A549 (cell line): ENCODE measurements around the gene SLC17A9. TPM values are rescaled to one million over a fixed set of nuclear protein-coding genes. Genes with fewer than 3 reads are reported as not detected.

Experiments
- ATAC-seq, 2 experiments: fragments of 200-7000 bp in 1 of 2; fragments of >200 bp in 1 of 2; cut with Nextera tagmentation in 1 of 2; cut with Tn5 transposase in 1 of 2; 3 replicates each; pipeline versions ENCODE4 v1.8.0 to v1.9.1; 2018 to 2020; ENCODE audit warnings: mild to moderate bottlenecking in 1 of 2, moderate library complexity in 1 of 2
- CTCF ChIA-PET: fragments of 300-600 bp; sonication (Branson Sonifier 250); formaldehyde crosslinking; extraction: SDS; loops from one replicate; lab custom pipeline; 2021; ENCODE audit warnings: antibody characterized with exemption, inconsistent platforms; lab: Yijun Ruan, JAX
- POLR2A ChIA-PET: fragments of 350-600 bp; formaldehyde crosslinking; extraction: SDS; loops from one replicate; lab custom pipeline; 2021; ENCODE audit warnings: antibody characterized with exemption, inconsistent platforms; lab: Yijun Ruan, JAX
- DNase-seq, 2 experiments: peaks; one replicate each; pipeline versions ENCODE4 v3.0.0 to v3.0.0-alpha.2; 2011 to 2016; ENCODE audit warnings: low read depth in 1 of 2, low spot score in 1 of 2
- FAIRE-seq: peaks from 2 replicates; lab custom pipeline; 2011; peaks lifted over from hg19 to GRCh38; lab: Jason Lieb, UNC
- H3K27ac ChIP-seq, 2 experiments: fragments of >200 bp; sonication (Bioruptor Twin); formaldehyde crosslinking; 3 replicates each; pipeline ENCODE4 v1.5.1; 2016 to 2017
- H3K4me1 ChIP-seq: fragments of >200 bp; sonication (Bioruptor Twin); formaldehyde crosslinking; 3 replicates; pipeline ENCODE4 v1.6.1; 2016
- H3K4me2 ChIP-seq: fragments of >200 bp; sonication (Bioruptor Twin); formaldehyde crosslinking; 3 replicates; pipeline ENCODE4 v1.6.1; 2016
- H3K4me3 ChIP-seq: fragments of >200 bp; sonication (Bioruptor Twin); formaldehyde crosslinking; 3 replicates; pipeline ENCODE4 v1.5.1; 2016
- H3K9me3 ChIP-seq: fragments of >200 bp; sonication (Bioruptor Twin); formaldehyde crosslinking; 3 replicates; pipeline ENCODE4 v1.6.1; 2016
- BCL3 ChIP-seq: fragments of >200 bp; sonication (Bioruptor Twin); formaldehyde crosslinking; IDR thresholded peaks from 3 replicates; pipeline ENCODE4 v1.6.1; 2016
- BHLHE40 ChIP-seq: IDR thresholded peaks from 2 replicates; pipeline ENCODE4 v1.6.1; 2012; ENCODE audit warnings: low read depth, low read length, inconsistent platforms
- CHD4 ChIP-seq: fragments of 200-600 bp; sonication (generic); IDR thresholded peaks from 2 replicates; pipeline ENCODE4 v1.6.1; 2016; ENCODE audit warnings: antibody characterized with exemption, mild to moderate bottlenecking, borderline replicate concordance
- CTCF ChIP-seq: fragments of >200 bp; sonication (Bioruptor Twin); formaldehyde crosslinking; IDR thresholded peaks from 3 replicates; pipeline ENCODE4 v1.5.1; 2016
- EP300 ChIP-seq, 2 experiments: fragments of >200 bp; sonication (Bioruptor Twin); formaldehyde crosslinking; IDR thresholded peaks; 2 replicates in 1 of 2; 3 replicates in 1 of 2; pipeline ENCODE4 v1.6.1; 2016 to 2017
- FOSB ChIP-seq: fragments of 250-450 bp; sonication (Bioruptor Pico); IDR thresholded peaks from 2 replicates; pipeline ENCODE4 v1.5.0; 2020; ENCODE audit warnings: mild to moderate bottlenecking, moderate library complexity
- HES2 ChIP-seq: fragments of >200 bp; sonication (Bioruptor Twin); formaldehyde crosslinking; IDR thresholded peaks from 2 replicates; pipeline ENCODE4 v1.6.1; 2016
- JUNB ChIP-seq: fragments of >200 bp; sonication (Bioruptor Twin); formaldehyde crosslinking; IDR thresholded peaks from 2 replicates; pipeline ENCODE4 v1.6.1; 2016
- MAZ ChIP-seq: fragments of 150-350 bp; IDR thresholded peaks from 2 replicates; pipeline ENCODE4 v1.6.1; 2014; ENCODE audit warnings: antibody characterized with exemption, low read depth, low read length, borderline replicate concordance
- MYC ChIP-seq: IDR thresholded peaks from 2 replicates; pipeline ENCODE4 v1.6.1; 2012; ENCODE audit warnings: mild to moderate bottlenecking, inconsistent platforms, low read length, improper control_type of control experiment, borderline replicate concordance
- POLR2A ChIP-seq: IDR thresholded peaks from 2 replicates; pipeline ENCODE4 v1.6.1; 2012; ENCODE audit warnings: mild to moderate bottlenecking, low read length
- POLR2AphosphoS2 ChIP-seq: conservative IDR thresholded peaks from 2 replicates; pipeline ENCODE4 v1.6.1; 2012; ENCODE audit warnings: low read length, improper control_type of control experiment, inconsistent platforms
- RAD21 ChIP-seq, 2 experiments: fragments of >200 bp in 1 of 2; sonication (Bioruptor Twin) in 1 of 2; formaldehyde crosslinking in 1 of 2; IDR thresholded peaks in 1 of 2; conservative IDR thresholded peaks in 1 of 2; 2 replicates in 1 of 2; 3 replicates in 1 of 2; pipeline ENCODE4 v1.6.1; 2012 to 2018; ENCODE audit warnings: inconsistent platforms in 1 of 2
- SMC3 ChIP-seq: fragments of >200 bp; sonication (Bioruptor Twin); formaldehyde crosslinking; IDR thresholded peaks from 3 replicates; pipeline ENCODE4 v1.6.1; 2018; ENCODE audit warnings: inconsistent platforms
- TP53 ChIP-seq: fragments of 250-450 bp; sonication (Bioruptor Pico); IDR thresholded peaks from 2 replicates; pipeline ENCODE4 v1.5.0; 2021; ENCODE audit warnings: mild to moderate bottlenecking, moderate library complexity
- WGBS: methylation state at CpG from one replicate; pipeline ENCODE4 v1.1.6; 2017; ENCODE audit errors: missing lambda C conversion rate; 5-methylcytosine and 5-hydroxymethylcytosine counted together
- polyA plus RNA-seq, 4 experiments: library from polyadenylated mRNA; depleted of rRNA in 3 of 4; stranded (reverse); fragments of >200 nt; fragmentation: RNase III in 1 of 4; extraction: RNeasy Plus Mini Kit Qiagen cat#74134 plus additional on column Dnase treatment in 1 of 4; gene quantifications; 2 replicates in 3 of 4; 3 replicates in 1 of 4; pipeline ENCODE4 v1.2.3, GENCODE V29; 2011 to 2017
- TF ChIP-seq, protein P1 (sequence below): IDR thresholded peaks from 2 replicates; pipeline ENCODE4 v1.6.1; 2012; ENCODE audit warnings: low read depth, borderline replicate concordance

Gene SLC17A9
- polyA plus RNA-seq, 2 of the 4 experiments (the other 2 are of a cell fraction) = 0.05 TPM; not detected in 1

DNA sequence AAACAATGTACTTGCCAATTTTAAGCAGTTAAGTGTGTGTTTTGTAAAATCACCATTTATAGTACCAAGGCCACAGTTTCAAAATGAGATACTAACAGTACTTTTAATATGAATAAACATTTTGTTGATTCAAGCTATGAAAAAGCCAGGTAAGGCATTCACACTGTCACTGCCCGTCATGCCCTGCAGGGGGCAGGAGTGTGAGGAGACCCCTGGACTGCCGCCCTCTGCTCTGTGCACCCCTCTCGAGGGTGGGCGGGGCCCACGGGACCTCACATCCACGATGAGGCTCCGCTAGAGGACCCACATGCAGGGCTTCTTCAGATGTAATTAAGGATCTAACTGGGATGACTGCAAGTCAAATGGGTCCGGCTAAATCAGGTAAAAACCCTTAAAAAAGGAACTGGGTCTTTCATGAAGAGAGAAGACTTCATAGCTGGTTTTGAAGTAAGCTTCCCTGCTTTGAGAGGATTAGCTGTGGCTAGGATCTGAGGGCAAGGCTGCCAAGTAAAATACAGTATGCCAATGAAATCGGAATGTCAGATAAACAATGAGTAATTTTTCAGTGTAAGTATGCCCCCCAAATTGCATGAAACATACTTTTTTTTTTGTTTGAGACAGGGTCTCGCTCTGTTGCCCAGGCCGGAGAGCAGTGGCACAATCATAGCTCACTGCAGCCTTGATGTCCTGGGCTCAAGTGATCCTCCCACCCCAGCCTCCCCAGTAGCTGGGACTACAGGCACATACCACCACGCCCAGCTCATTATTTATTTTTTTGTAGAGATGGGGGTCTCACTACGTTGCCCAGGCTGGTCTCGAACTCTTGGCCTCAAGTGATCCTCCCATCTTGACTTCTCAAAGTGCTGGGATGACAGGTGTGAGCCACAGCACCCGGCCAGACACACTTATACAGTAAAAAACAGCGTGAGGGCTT lies 44.9 kb upstream of the SLC17A9 start:
- CTCF ChIA-PET = interaction anchor here (0.6 to 22.6 kb wide), 20 partner anchors 2 to 119 kb away, joined by 3 to 368 read pairs (median 6); partner anchors contain the start of gene DIDO1
- Histone ChIP-seq H3K4me3 (no peak overlapping the region), H3K27ac (no peak overlapping the region), H3K9me3 (no peaks in the 10 kb centered on the region), H3K4me1 (no peaks in the 10 kb centered on the region), H3K4me2 (no peak overlapping the region)
- peak; percentile 43 for TF ChIP-seq CTCF
- TF ChIP-seq SMC3 = no peak
- TF ChIP-seq, protein P1, sequence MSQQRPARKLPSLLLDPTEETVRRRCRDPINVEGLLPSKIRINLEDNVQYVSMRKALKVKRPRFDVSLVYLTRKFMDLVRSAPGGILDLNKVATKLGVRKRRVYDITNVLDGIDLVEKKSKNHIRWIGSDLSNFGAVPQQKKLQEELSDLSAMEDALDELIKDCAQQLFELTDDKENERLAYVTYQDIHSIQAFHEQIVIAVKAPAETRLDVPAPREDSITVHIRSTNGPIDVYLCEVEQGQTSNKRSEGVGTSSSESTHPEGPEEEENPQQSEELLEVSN = no peak
- no peak for TF ChIP-seq EP300 (IDR thresholded peaks at IDR 0.05)
- ATAC-seq (peak in 1 of 2 experiments; percentile 74; a peak in 3 of 6 replicates), DNase-seq (no peak), FAIRE-seq (no peak)
- POLR2A ChIA-PET = no interaction called here
- 83% methylated on average over 15 of the region's 16 CpGs for WGBS

- H3K9me3 ChIP-seq = no peaks in the 10 kb centered on the region
- POLR2A ChIA-PET = no interaction called here
- no peak overlapping the region for H3K4me2 ChIP-seq
- FAIRE-seq (no peak), ATAC-seq (no peak)
- H3K4me1 ChIP-seq = no peaks in the 10 kb centered on the region
- H3K4me3 ChIP-seq = no peak overlapping the region
- WGBS = 88% methylated on average over 18 of the region's 18 CpGs
- CTCF ChIA-PET = interaction anchor here (1.6 to 22.6 kb wide), 8 partner anchors 4 to 100 kb away, joined by 7 to 368 read pairs (median 14); partner anchors contain the start of gene DIDO1
- TF ChIP-seq CHD4 (no peak), JUNB (no peak), POLR2A (no peak), MYC (no peak), POLR2AphosphoS2 (no peak), BHLHE40 (no peak), CTCF (no peak), HES2 (no peak), FOSB (CRISPR knock-in tag) (no peak), MAZ (no peak), BCL3 (no peak), RAD21 (conservative IDR thresholded peaks at IDR 0.05 in 1 of 2, IDR thresholded peaks at IDR 0.05 in 1 of 2) (no peak), TP53 (CRISPR knock-in tag) (no peak)
- TF ChIP-seq, all 56 proteins: peak for 0
- DNase-seq = no peak
- H3K27ac ChIP-seq = no peak overlapping the region
Observed at GRCh38 chr20:62908971-62909791, 43.3 kb upstream of the SLC17A9 start.
